Measurements from ENCODE around the gene CDR2. TPM values are rescaled to one million over a fixed set of nuclear protein-coding genes. Genes with fewer than 3 reads are reported as not detected.

Gene CDR2
- total and polyA plus RNA-seq, 2 donors (not counting 1 experiment from before 2014, with no cell fraction given): 8.0 to 11.3 TPM

DNA sequence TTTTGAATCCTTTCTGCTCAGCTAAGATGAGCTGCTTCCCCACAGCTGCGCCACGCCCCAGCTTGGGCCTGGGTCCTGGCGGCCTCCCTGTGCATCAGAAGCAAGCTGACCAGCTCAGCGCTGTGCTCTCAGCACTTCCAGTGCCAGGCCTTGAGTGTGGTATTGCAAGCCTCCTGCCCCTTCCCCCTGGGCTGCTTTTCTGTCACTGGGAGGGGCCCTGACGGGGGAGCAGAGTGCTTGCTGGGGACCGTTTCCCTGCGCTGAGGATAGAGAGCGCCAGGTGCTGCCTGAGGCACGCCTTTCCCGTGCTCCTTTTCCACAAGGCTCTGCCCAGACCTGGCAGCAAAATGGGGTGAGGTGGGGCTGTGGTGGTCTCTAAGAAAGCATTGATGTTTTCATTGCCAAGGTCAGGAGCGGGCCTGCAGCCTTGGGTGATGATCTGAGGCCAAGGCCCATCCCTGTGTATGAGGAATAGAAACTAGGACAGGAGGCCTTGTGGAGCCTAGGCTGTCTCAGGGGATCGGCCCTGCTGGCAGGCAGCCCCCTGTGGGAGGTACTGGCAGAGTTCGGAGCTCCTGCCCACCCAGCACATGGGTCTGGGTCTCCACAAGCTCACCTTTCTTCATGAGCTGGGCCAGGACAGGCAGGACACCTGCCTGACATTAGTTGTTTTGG, 47.5 kb downstream of the CDR2 start:
- DNase-seq (no peak), ATAC-seq (ENCODE audit: low read depth) (no peak)
- peaks cover 10% of the 10 kb centered on the region for H3K79me2 ChIP-seq (ENCODE audit: control insufficient read depth, insufficient read depth, low read length)
- peaks cover 3 to 82% of the 10 kb centered on the region in 2 experiments for H3K36me3 ChIP-seq (replicated peaks in 1 of 2; ENCODE audit: control extremely low read depth in 1 of 2, control insufficient read depth in 1 of 2, extremely low read depth in 1 of 2, insufficient read depth in 2 of 2, low read length in 1 of 2)
- peaks cover 35% of the 10 kb centered on the region for H4K20me1 ChIP-seq (ENCODE audit: control insufficient read depth, insufficient read depth, low read length, poor library complexity, severe bottlenecking)
- H3K4me1 ChIP-seq (ENCODE audit: control insufficient read depth in 2 of 2, insufficient read depth in 2 of 2, low read length in 2 of 2): no peaks in the 10 kb centered on the region
- no peak for TF ChIP-seq EZH2 (IDR thresholded peaks at IDR 0.05; ENCODE audit: borderline replicate concordance, insufficient read depth, low read depth, low read length, poor library complexity, severe bottlenecking)
- TF ChIP-seq, protein P1, sequence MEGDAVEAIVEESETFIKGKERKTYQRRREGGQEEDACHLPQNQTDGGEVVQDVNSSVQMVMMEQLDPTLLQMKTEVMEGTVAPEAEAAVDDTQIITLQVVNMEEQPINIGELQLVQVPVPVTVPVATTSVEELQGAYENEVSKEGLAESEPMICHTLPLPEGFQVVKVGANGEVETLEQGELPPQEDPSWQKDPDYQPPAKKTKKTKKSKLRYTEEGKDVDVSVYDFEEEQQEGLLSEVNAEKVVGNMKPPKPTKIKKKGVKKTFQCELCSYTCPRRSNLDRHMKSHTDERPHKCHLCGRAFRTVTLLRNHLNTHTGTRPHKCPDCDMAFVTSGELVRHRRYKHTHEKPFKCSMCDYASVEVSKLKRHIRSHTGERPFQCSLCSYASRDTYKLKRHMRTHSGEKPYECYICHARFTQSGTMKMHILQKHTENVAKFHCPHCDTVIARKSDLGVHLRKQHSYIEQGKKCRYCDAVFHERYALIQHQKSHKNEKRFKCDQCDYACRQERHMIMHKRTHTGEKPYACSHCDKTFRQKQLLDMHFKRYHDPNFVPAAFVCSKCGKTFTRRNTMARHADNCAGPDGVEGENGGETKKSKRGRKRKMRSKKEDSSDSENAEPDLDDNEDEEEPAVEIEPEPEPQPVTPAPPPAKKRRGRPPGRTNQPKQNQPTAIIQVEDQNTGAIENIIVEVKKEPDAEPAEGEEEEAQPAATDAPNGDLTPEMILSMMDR (IDR thresholded peaks at IDR 0.05): no peak
- no peak overlapping the region for H3K27ac Mint-ChIP-seq
- H3K27me3 ChIP-seq (replicated peaks in 1 of 4; ENCODE audit: control extremely low read depth in 1 of 4, control insufficient read depth in 3 of 4, insufficient read depth in 4 of 4, low read length in 3 of 4): no peaks in the 10 kb centered on the region
- ChIA-PET POLR2A (no interaction called here), CTCF (no interaction called here)
- no peak overlapping the region for H3K9ac ChIP-seq (ENCODE audit: low read length)
- WGBS (ENCODE audit: insufficient coverage): 99% methylated on average over 13 of the region's 13 CpGs
- intact Hi-C loops (cut with micrococcal nuclease): no loop called here
- no peaks in the 10 kb centered on the region for H3K9me3 Mint-ChIP-seq (ENCODE audit: insufficient read depth)
- no peak overlapping the region for H3K4me3 ChIP-seq (ENCODE audit: control extremely low read depth in 1 of 5, extremely low read depth in 1 of 5, insufficient read depth in 1 of 5, low read depth in 2 of 5, low read length in 4 of 5)
- no peak overlapping the region for H3K27ac ChIP-seq (ENCODE audit: low read length in 2 of 2)
- no peaks in the 10 kb centered on the region for H3K27me3 Mint-ChIP-seq
- H3K4me1 Mint-ChIP-seq: no peaks in the 10 kb centered on the region
- no peak overlapping the region for H3K4me2 ChIP-seq (replicated peaks; ENCODE audit: low read depth, low read length, poor library complexity, severe bottlenecking)
- H3K4me3 Mint-ChIP-seq: no peak overlapping the region
- H3K9me3 ChIP-seq (ENCODE audit: control extremely low read depth in 1 of 3, control insufficient read depth in 2 of 3, insufficient read depth in 1 of 3, low read length in 2 of 3): no peaks in the 10 kb centered on the region
- H2AFZ ChIP-seq (ENCODE audit: insufficient read depth, low read depth, low read length, poor library complexity, severe bottlenecking): no peak overlapping the region

DNA sequence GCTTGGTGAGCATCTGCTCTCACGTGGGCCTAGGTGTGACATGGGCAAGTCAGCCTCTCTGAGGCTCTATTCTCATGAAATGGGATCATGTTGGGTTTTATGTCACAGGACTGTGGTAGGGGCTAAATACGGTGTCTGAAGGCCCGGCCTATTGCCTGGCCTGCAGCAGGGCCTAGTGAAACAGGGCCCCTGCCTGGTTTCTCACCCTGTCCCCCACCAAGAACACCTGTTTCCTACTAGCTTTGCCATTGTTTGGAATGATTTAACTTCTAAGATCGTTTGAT, 48.1 kb downstream of the CDR2 start:
- CTCF ChIA-PET: no interaction called here

More for the DNA sequence above, 48.1 kb downstream of the CDR2 start:
- H3K79me2 ChIP-seq (ENCODE audit: control insufficient read depth, insufficient read depth, low read length): peaks cover 14% of the 10 kb centered on the region
- H3K27me3 ChIP-seq (replicated peaks in 1 of 4; ENCODE audit: control extremely low read depth in 1 of 4, control insufficient read depth in 3 of 4, insufficient read depth in 4 of 4, low read length in 3 of 4): no peaks in the 10 kb centered on the region
- no peaks in the 10 kb centered on the region for H3K9me3 ChIP-seq (ENCODE audit: control extremely low read depth in 1 of 3, control insufficient read depth in 2 of 3, insufficient read depth in 1 of 3, low read length in 2 of 3)
- peaks cover 3 to 82% of the 10 kb centered on the region in 2 experiments for H3K36me3 ChIP-seq (replicated peaks in 1 of 2; ENCODE audit: control extremely low read depth in 1 of 2, control insufficient read depth in 1 of 2, extremely low read depth in 1 of 2, insufficient read depth in 2 of 2, low read length in 1 of 2)
- peaks cover 41% of the 10 kb centered on the region for H4K20me1 ChIP-seq (ENCODE audit: control insufficient read depth, insufficient read depth, low read length, poor library complexity, severe bottlenecking)
- H3K27ac Mint-ChIP-seq: no peak overlapping the region
- no peaks in the 10 kb centered on the region for H3K4me1 Mint-ChIP-seq
- no peaks in the 10 kb centered on the region for H3K9me3 Mint-ChIP-seq (ENCODE audit: insufficient read depth)
- intact Hi-C loops (cut with micrococcal nuclease): no loop called here
- no peak for TF ChIP-seq EZH2 (IDR thresholded peaks at IDR 0.05; ENCODE audit: borderline replicate concordance, insufficient read depth, low read depth, low read length, poor library complexity, severe bottlenecking)
- TF ChIP-seq, protein P1 (IDR thresholded peaks at IDR 0.05): no peak
- WGBS (ENCODE audit: insufficient coverage): 100% methylated on average over 4 of the region's 4 CpGs
- ATAC-seq (ENCODE audit: low read depth) (no peak), DNase-seq (no peak)
- no peak overlapping the region for H3K4me2 ChIP-seq (replicated peaks; ENCODE audit: low read depth, low read length, poor library complexity, severe bottlenecking)
- H3K27ac ChIP-seq (ENCODE audit: low read length in 2 of 2): no peak overlapping the region
- H3K27me3 Mint-ChIP-seq: no peaks in the 10 kb centered on the region
- H3K9ac ChIP-seq (ENCODE audit: low read length): no peak overlapping the region
- H2AFZ ChIP-seq (ENCODE audit: insufficient read depth, low read depth, low read length, poor library complexity, severe bottlenecking): no peak overlapping the region
- no peak overlapping the region for H3K4me3 ChIP-seq (ENCODE audit: control extremely low read depth in 1 of 5, extremely low read depth in 1 of 5, insufficient read depth in 1 of 5, low read depth in 2 of 5, low read length in 4 of 5)
- H3K4me3 Mint-ChIP-seq: no peak overlapping the region
- POLR2A ChIA-PET: no interaction called here
- H3K4me1 ChIP-seq (ENCODE audit: control insufficient read depth in 2 of 2, insufficient read depth in 2 of 2, low read length in 2 of 2): no peaks in the 10 kb centered on the region
